Peyer's patch (tissue), 4 donors: ENCODE data around the gene USP17L22.
"Not testable (repeated sequence)": the region's sequence is repeated elsewhere in the genome, so short reads cannot be mapped to it uniquely, and the experiment has no call there.

ENCODE experiments used
- POLR2A ChIP-seq, 2 donors: fragments of 450-650 bp; IDR thresholded peaks; one replicate each; pipeline ENCODE4 v1.5.1; 2017; ENCODE audit warnings: antibody characterized with exemption in 2 of 2, mild to moderate bottlenecking in 2 of 2, moderate library complexity in 2 of 2
- TF ChIP-seq, protein P1 (sequence below), 6 experiments: fragments of 450-650 bp in 4 of 6; fragments of 200-600 bp in 2 of 6; sonication (generic) in 1 of 6; IDR thresholded peaks; one replicate each; pipeline ENCODE4 v1.5.1; 2017 to 2019; ENCODE audit warnings: antibody characterized with exemption in 6 of 6, mild to moderate bottlenecking in 3 of 6, moderate library complexity in 1 of 6

GRCh38 chr4:9257824-9258223 is 9.6 kb upstream of the USP17L22 start, which contains the start of gene USP17L20:
- TF ChIP-seq, protein P1, sequence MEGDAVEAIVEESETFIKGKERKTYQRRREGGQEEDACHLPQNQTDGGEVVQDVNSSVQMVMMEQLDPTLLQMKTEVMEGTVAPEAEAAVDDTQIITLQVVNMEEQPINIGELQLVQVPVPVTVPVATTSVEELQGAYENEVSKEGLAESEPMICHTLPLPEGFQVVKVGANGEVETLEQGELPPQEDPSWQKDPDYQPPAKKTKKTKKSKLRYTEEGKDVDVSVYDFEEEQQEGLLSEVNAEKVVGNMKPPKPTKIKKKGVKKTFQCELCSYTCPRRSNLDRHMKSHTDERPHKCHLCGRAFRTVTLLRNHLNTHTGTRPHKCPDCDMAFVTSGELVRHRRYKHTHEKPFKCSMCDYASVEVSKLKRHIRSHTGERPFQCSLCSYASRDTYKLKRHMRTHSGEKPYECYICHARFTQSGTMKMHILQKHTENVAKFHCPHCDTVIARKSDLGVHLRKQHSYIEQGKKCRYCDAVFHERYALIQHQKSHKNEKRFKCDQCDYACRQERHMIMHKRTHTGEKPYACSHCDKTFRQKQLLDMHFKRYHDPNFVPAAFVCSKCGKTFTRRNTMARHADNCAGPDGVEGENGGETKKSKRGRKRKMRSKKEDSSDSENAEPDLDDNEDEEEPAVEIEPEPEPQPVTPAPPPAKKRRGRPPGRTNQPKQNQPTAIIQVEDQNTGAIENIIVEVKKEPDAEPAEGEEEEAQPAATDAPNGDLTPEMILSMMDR (IDR thresholded peaks at IDR 0.05), result not testable (repeated sequence)
- TF ChIP-seq POLR2A (IDR thresholded peaks at IDR 0.05), result not testable (repeated sequence)
